ENCODE results near the gene PPP2R5A. TPM values are rescaled to one million over a fixed set of nuclear protein-coding genes. Genes with fewer than 3 reads are reported as not detected.

PPP2R5A gene
- polyA plus RNA-seq (2011; rRNA removed) (23.0 and 31.5 TPM in 2 replicates), polyA minus RNA-seq (2011; rRNA and poly(A)+ RNA removed) (5.3 and 9.6 TPM in 2 replicates)

DNA sequence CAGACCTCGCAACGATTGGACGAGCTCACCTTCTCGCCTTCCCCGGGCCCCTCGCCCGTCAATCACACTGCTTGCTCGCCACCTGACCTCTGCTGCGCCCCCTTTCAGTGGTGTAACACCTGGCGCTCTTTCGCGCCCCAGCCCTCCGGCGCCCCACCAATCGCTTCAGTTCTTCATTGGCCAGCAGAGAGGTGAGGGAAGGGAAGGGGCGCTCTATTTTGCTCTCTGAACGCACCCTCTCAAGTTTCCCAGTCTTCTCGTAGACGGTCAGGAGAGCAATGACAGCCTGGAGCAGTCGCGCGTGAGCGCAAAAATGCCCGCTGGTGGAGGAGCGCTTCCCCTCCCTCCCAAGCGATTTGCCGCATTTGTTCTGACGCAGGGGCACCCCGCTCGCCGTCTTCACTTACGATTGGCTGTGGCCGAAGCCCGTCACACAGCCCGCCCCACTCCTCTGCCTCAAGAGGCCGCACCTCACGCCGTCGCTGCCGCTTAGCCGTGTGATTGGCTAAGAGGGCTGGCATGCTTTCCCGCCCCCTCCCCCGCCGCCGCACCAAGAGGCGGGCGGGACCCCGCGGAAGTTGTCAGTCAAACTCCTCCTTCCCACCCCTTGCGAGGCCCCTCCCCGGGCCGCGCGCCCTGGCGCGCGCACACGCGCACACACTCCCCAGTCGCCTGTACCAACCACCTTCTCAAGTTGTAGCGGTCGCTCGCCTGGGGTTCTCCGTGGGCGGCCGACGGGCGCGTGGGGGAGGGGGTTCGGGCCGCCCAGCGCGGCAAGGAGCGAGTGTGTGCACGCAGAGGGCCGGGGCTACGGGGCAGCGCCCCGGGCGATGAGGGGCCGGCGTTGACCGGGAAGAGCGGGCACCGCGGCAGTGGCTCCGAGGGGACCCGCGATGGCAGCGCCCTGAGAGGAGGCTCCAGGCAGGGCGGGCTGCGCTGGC, at the start of gene PPP2R5A:
Gene PPP2R5A, plus strand, starts transcription at position 667 of the 941 bp plus-strand sequence. CDS start 701 bp downstream, outside the sequence.
- TF ChIP-seq, protein P1, sequence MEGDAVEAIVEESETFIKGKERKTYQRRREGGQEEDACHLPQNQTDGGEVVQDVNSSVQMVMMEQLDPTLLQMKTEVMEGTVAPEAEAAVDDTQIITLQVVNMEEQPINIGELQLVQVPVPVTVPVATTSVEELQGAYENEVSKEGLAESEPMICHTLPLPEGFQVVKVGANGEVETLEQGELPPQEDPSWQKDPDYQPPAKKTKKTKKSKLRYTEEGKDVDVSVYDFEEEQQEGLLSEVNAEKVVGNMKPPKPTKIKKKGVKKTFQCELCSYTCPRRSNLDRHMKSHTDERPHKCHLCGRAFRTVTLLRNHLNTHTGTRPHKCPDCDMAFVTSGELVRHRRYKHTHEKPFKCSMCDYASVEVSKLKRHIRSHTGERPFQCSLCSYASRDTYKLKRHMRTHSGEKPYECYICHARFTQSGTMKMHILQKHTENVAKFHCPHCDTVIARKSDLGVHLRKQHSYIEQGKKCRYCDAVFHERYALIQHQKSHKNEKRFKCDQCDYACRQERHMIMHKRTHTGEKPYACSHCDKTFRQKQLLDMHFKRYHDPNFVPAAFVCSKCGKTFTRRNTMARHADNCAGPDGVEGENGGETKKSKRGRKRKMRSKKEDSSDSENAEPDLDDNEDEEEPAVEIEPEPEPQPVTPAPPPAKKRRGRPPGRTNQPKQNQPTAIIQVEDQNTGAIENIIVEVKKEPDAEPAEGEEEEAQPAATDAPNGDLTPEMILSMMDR (IDR thresholded peaks at IDR 0.05; ENCODE audit: low read depth, low read length) = peak; percentile 23; the same call in 1 of the 2 replicates
- DNase-seq (ENCODE audit: low read depth, low spot score) = peak; percentile 99
- POLR2A ChIA-PET = interaction anchor here (0.8 kb wide), 1 partner anchor 214 kb away, joined by 3 read pairs; no protein-coding TSS in a partner anchor
- peak within 1 kb of the TSS; percentile 77 for H3K27ac ChIP-seq (ENCODE audit: low read depth, low read length)
- H3K9me3 ChIP-seq (ENCODE audit: control insufficient read depth, insufficient read depth, low read length) = peaks cover 2% of the 10 kb centered on the region; the same call in 1 of the 2 replicates
- H3K4me3 ChIP-seq (ENCODE audit: low read depth, low read length) = peak within 1 kb of the TSS; percentile 92
- CTCF ChIA-PET = interaction anchor here (1.4 to 3.4 kb wide), 3 partner anchors 214 to 249 kb away, joined by 4 to 46 read pairs (median 6); partner anchors contain the start of genes DTL and INTS7
- H3K27me3 ChIP-seq (ENCODE audit: control insufficient read depth, insufficient read depth, low read length) = no peaks in the 10 kb centered on the region

- ChIA-PET POLR2A (no interaction called here), CTCF (interaction anchor here (0.8 to 2.2 kb wide), 3 partner anchors 11 to 200 kb away, joined by 3 to 8 read pairs (median 3); partner anchors contain the start of genes DTL and INTS7)
- H3K27ac ChIP-seq (ENCODE audit: low read depth, low read length) = no peak overlapping the region
- no peak overlapping the region for H3K4me3 ChIP-seq (ENCODE audit: low read depth, low read length)
- H3K9me3 ChIP-seq (ENCODE audit: control insufficient read depth, insufficient read depth, low read length) = no peaks in the 10 kb centered on the region
- H3K27me3 ChIP-seq (ENCODE audit: control insufficient read depth, insufficient read depth, low read length) = no peaks in the 10 kb centered on the region
- no peak for DNase-seq (ENCODE audit: low read depth, low spot score)
- TF ChIP-seq, protein P1 (IDR thresholded peaks at IDR 0.05; ENCODE audit: low read depth, low read length) = no peak
Observed at GRCh38 chr1:212235857-212236256, 49.4 kb upstream of the PPP2R5A start.

GRCh38 chr1:212236664-212237220, 48.5 kb upstream of the PPP2R5A start:
- Histone ChIP-seq H3K4me3 (ENCODE audit: low read depth, low read length) (no peak overlapping the region), H3K27me3 (ENCODE audit: control insufficient read depth, insufficient read depth, low read length) (no peaks in the 10 kb centered on the region), H3K27ac (ENCODE audit: low read depth, low read length) (no peak overlapping the region), H3K9me3 (ENCODE audit: control insufficient read depth, insufficient read depth, low read length) (no peaks in the 10 kb centered on the region)
- ChIA-PET CTCF (interaction anchor here (0.6 to 2.4 kb wide), 3 partner anchors 166 to 518 kb away, joined by 3 to 12 read pairs (median 4); partner anchors contain the start of genes DTL and INTS7), POLR2A (no interaction called here)
- no peak for DNase-seq (ENCODE audit: low read depth, low spot score)
- TF ChIP-seq, protein P1 (IDR thresholded peaks at IDR 0.05; ENCODE audit: low read depth, low read length) = no peak

- DNase-seq (ENCODE audit: low read depth, low spot score) = no peak
- CTCF ChIA-PET = interaction anchor here (0.6 to 2.4 kb wide), 2 partner anchors 167 to 517 kb away, joined by 4 to 12 read pairs; no protein-coding TSS in a partner anchor
- TF ChIP-seq, protein P1 (IDR thresholded peaks at IDR 0.05; ENCODE audit: low read depth, low read length) = no peak
- no peaks in the 10 kb centered on the region for H3K9me3 ChIP-seq (ENCODE audit: control insufficient read depth, insufficient read depth, low read length)
- no peak overlapping the region for H3K27ac ChIP-seq (ENCODE audit: low read depth, low read length)
- no peaks in the 10 kb centered on the region for H3K27me3 ChIP-seq (ENCODE audit: control insufficient read depth, insufficient read depth, low read length)
- POLR2A ChIA-PET = no interaction called here
- H3K4me3 ChIP-seq (ENCODE audit: low read depth, low read length) = no peak overlapping the region
Observed at GRCh38 chr1:212237651-212238050, 47.6 kb upstream of the PPP2R5A start.

Data from AG04450 (cell line).